ENCODE measurements around the gene NUDCD2. TPM values are rescaled to one million over a fixed set of nuclear protein-coding genes. Genes with fewer than 3 reads are reported as not detected.
"Not testable (repeated sequence)": the region's sequence is repeated elsewhere in the genome, so short reads cannot be mapped to it uniquely, and the experiment has no call there.

NUDCD2 gene
- total RNA-seq, 1 experiment from 2014 or later, result 11.8 TPM

GRCh38 chr5:163467682-163468081 lies 7.8 kb upstream of the NUDCD2 start:
- no peak for DNase-seq (ENCODE audit: low read depth)

- DNase-seq (ENCODE audit: low read depth), result no peak
These were observed 3.1 kb upstream of the NUDCD2 start for GRCh38 chr5:163463063-163463435.

GRCh38 chr5:163460562-163461171 lies 765 bp upstream of the NUDCD2 start, which contains the start of gene HMMR:
HMMR (plus strand) TSS chr5:163460632; CDS start chr5:163460693, 61 bp downstream.
- DNase-seq (ENCODE audit: low read depth), result peak; percentile 50

GRCh38 chr5:163459462-163459818 lies 462 bp downstream of the NUDCD2 start:
- no peak for DNase-seq (ENCODE audit: low read depth)

GRCh38 chr5:163458778-163459385 lies 1.0 kb downstream of the NUDCD2 start:
- no peak for DNase-seq (ENCODE audit: low read depth)

GRCh38 chr5:163456840-163457239 lies 3.1 kb downstream of the NUDCD2 start:
- DNase-seq (ENCODE audit: low read depth), result no peak

GRCh38 chr5:163456029-163456589 lies 3.8 kb downstream of the NUDCD2 start:
- DNase-seq (ENCODE audit: low read depth), result no peak

GRCh38 chr5:163455406-163455805 lies 4.5 kb downstream of the NUDCD2 start:
- not testable (repeated sequence) for DNase-seq (ENCODE audit: low read depth)

- no peak for DNase-seq (ENCODE audit: low read depth)
These were observed 6.2 kb downstream of the NUDCD2 start for GRCh38 chr5:163453705-163454104.

GRCh38 chr5:163451489-163451888 lies 8.4 kb downstream of the NUDCD2 start:
- no peak for DNase-seq (ENCODE audit: low read depth)

GRCh38 chr5:163448491-163448890 lies 11.4 kb downstream of the NUDCD2 start:
- no peak for DNase-seq (ENCODE audit: low read depth)

- no peak for DNase-seq (ENCODE audit: low read depth)
These were observed 12.0 kb downstream of the NUDCD2 start for GRCh38 chr5:163447875-163448274.

- no peak for DNase-seq (ENCODE audit: low read depth)
These were observed 12.7 kb downstream of the NUDCD2 start for GRCh38 chr5:163447191-163447590.

GRCh38 chr5:163445345-163445744 lies 14.6 kb downstream of the NUDCD2 start:
- no peak for DNase-seq (ENCODE audit: low read depth)

- no peak for DNase-seq (ENCODE audit: low read depth)
These were observed 15.4 kb downstream of the NUDCD2 start for GRCh38 chr5:163444526-163444925.

GRCh38 chr5:163440954-163441353 lies 18.9 kb downstream of the NUDCD2 start:
- DNase-seq (ENCODE audit: low read depth), result no peak

- DNase-seq (ENCODE audit: low read depth), result peak; percentile 81
These were observed 20.8 kb downstream of the NUDCD2 start for GRCh38 chr5:163439092-163439425.

- DNase-seq (ENCODE audit: low read depth), result peak; percentile 97
These were observed 22.4 kb downstream of the NUDCD2 start, which contains the start of gene CCNG1 for GRCh38 chr5:163437309-163438182. CCNG1 (plus strand) TSS chr5:163437595; CDS start chr5:163439257, 1,662 bp downstream.

- no peak for DNase-seq (ENCODE audit: low read depth)
These were observed 22.9 kb downstream of the NUDCD2 start for GRCh38 chr5:163437011-163437308.

- peak; percentile 1 for DNase-seq (ENCODE audit: low read depth)
These were observed 23.4 kb downstream of the NUDCD2 start for GRCh38 chr5:163436515-163436914.

GRCh38 chr5:163434401-163434866 lies 25.5 kb downstream of the NUDCD2 start:
- peak; percentile 86 for DNase-seq (ENCODE audit: low read depth)

- no peak for DNase-seq (ENCODE audit: low read depth)
These were observed 26.6 kb downstream of the NUDCD2 start for GRCh38 chr5:163433271-163433670.

- no peak for DNase-seq (ENCODE audit: low read depth)
These were observed 27.4 kb downstream of the NUDCD2 start for GRCh38 chr5:163432544-163432943.
